Umbilical cord (tissue), 2 donors: Measurements from ENCODE around the gene OSBPL10. TPM values are rescaled to one million over a fixed set of nuclear protein-coding genes. Genes with fewer than 3 reads are reported as not detected.
"Not testable (repeated sequence)": the region's sequence is repeated elsewhere in the genome, so short reads cannot be mapped to it uniquely, and the experiment has no call there.

Experiments used
- DNase-seq: peaks from one replicate; pipeline ENCODE4 v3.0.0-alpha.2; 2015; ENCODE audit warnings: low spot score
- total RNA-seq: library from RNA; depleted of rRNA; stranded (reverse); fragments of >200 nt; gene quantifications from one replicate; pipeline ENCODE4 v1.2.3, GENCODE V29; 2014; ENCODE audit warnings: low replicate concordance; ENCODE audit not compliant: insufficient read depth

OSBPL10 gene
- total RNA-seq, 1 donor from 2014 or later = 25.0 TPM

DNA sequence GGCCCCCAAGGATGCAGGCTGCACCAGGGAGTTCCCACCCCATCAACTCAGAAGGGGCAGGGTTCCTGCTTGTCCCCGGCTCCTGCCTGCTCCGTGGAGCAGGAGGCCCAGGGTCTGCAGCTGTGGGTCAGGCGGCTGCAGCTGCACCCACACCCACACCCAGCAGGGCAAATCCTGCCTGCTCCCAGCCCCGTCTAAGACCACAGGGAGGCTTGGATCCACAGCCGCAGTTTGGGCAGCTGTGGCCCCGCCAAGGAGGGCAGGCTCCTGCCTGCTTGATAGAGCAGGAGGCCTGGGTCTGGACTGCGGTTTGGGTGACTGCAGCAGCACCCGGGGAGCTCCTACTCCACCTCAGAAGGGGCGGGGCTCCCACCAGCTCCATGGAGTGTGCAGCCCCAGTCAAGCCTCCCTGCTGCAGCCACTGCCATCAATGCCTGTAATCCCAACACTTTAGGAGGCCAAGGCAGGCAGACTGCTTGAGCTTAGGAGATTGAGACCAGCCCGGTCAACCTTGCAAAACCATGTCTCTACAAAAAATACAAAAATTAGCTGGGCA, 163.6 kb downstream of the OSBPL10 start:
- no peak for DNase-seq

GRCh38 chr3:31815631-31816440, 165.2 kb downstream of the OSBPL10 start:
- DNase-seq = no peak

- no peak for DNase-seq
Observed at GRCh38 chr3:31815006-31815405, 166.1 kb downstream of the OSBPL10 start.

DNA sequence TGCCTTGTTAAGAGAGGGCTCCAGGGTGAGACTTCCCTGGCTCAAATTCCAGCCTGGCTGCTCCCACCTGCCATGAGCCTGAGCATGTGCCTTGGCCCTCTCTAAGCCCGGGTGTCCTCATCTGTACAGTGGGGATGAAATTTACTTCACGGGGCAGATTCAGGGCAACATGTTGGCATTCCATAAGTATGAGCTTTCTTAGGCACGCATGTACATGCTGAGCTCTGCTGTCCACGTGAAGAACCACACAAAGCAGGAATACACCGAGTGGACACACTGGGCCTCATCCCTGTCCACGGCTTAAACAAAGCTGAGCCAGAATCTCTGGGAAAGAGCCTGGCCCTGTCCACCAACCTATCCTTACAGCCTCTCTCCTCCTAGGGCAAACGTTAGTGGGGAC, 167.4 kb downstream of the OSBPL10 start:
- no peak for DNase-seq

DNA sequence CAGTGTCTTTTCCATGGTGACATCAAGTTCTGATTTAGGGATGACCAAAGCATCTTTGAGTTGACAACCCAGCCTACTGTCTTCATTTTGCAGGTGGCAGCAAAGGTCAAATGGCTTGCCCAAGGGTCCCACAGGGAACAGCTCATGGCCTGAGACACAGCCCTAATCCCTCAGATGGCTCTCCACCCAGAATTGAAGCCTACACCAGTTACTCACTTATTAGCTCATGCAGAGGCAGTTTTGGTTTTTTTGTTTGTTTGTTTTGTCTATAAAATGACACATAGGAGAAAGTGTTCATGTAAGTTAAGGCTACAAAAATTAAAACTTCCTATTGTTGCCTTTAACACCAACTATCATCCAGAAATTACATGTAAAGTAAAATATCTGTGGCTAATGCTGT, 167.9 kb downstream of the OSBPL10 start:
- DNase-seq = no peak

- DNase-seq = no peak
Observed at GRCh38 chr3:31810991-31811433, 170.1 kb downstream of the OSBPL10 start.

DNA sequence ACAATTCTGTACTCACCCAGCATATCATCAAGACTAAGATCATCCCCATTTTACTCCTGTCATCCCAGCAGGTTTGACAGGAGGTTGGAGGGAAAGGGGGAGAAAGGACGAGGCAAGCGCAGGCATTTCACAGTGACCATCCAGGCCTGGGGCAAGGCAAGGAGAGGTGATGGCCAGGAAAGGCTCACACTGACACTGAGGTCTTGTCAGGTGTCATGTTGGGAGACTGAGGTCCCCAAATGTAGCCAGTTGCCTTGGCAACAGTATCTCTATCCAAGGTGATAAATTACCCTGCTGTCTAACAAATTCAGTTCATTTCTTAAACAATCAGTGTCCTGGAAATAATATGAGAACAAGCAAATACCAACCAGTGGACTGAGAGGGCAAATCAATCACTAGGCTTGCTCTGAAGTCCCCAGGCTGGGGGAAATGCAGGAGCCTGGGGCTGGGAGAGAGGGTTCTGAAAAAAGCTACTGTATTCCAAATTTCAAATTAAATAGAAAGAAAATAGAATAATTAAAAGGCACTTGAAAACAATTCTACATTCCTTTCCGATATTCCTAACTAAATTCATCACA, 172.8 kb downstream of the OSBPL10 start:
- DNase-seq = no peak

GRCh38 chr3:31804251-31805051, 176.6 kb downstream of the OSBPL10 start:
- DNase-seq = no peak

DNA sequence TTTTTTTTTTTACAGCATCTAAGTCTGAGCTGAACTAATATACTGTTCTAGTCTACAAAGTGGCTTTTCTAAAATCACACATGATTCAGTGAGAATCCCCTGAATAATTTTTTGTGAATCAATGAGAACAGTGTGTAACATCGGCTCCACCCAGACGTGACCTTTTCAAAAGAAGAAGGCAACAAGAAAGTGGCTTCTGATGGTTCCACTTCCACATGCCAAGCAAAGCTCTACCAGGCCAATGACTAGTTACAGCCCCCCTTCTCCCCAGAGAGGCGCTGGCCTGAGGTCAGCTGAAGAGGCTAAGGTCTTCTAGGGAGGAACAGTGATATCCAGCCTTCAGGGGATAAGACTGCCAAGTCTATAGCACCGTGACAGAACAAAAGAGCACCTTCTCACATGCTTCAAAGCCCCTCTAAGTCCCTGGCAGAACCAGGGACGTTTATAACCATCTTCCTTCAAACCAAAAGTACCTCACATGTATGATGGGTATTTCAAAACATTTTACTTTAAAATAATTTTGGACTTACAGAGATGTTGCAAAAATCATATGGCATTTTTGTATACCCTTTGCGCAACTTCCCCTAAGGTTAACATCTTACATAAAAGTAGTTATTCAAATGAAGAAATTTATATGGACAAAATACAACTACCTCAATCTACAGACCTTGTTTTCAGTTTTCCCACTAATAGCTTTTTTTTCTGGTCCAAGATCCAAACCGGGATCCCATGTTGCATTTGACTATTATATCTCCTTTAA, 177.9 kb downstream of the OSBPL10 start:
- DNase-seq = no peak

- no peak for DNase-seq
Observed at GRCh38 chr3:31800436-31800835, 180.6 kb downstream of the OSBPL10 start.

DNA sequence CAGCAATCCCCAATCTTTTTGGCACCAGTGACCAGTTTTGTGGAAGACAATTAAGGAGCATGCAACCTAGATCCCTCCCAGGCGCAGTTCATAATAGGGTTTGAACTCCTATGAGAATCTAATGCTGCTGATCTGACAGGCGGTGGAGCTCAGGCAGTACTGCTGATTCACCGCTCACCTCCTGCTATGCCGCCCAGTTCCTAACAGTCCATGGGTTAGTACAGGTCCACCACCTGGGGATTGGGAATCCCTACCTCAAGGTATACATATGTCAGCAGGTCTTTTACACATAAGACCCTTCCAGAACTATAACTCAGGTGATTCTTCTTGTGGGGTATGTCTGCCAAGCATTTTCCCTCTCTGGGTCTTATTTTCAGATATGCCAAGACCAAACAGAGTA, 182.2 kb downstream of the OSBPL10 start:
- DNase-seq = no peak

GRCh38 chr3:31793821-31794220, 187.2 kb downstream of the OSBPL10 start:
- no peak for DNase-seq

GRCh38 chr3:31791090-31791430, 190.0 kb downstream of the OSBPL10 start:
- no peak for DNase-seq

DNA sequence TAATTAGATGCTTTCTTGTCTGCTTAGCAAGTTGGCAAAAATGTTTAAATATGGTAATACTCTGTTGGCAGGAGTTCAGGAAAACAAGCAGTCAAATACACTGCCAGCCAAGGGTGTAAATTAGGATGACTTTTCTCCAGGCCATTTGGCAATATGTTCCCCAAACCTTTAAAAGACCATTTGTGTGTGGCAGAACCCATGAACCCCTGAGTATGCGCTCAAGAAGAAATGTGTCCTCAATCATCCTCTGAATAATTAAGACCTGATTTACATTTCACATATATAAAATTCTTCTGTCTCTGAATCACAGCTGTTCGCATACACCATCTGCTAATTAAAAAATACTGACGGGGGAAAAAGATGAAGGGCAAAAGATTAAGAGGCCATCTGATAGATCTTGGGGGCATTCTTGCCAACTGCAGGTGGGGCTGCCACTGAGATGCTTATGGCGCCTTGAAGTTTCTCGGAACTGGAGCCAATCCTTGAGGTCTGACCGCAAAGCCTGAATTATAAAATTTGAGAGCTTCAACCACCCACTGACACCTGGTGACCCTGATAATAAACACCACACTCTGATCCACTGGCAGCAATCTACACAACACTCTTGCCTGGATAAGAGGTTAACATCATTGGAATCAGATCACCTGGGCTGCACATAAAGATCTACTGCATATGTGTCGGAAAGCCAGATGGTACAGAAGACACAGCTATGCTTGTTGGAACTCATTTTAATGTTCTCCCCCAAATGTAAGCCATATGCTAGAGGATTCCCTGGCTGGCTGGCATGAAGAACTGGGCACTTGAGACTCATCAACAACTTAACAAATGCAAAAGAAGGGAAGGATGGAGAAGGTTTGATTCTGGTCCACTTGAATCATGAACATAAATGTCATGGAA, 190.6 kb downstream of the OSBPL10 start:
- no peak for DNase-seq

GRCh38 chr3:31789429-31789828, 191.6 kb downstream of the OSBPL10 start:
- no peak for DNase-seq

GRCh38 chr3:31785734-31786133, 195.3 kb downstream of the OSBPL10 start:
- DNase-seq = no peak

GRCh38 chr3:31785286-31785685, 195.8 kb downstream of the OSBPL10 start:
- DNase-seq = peak; percentile 71

DNA sequence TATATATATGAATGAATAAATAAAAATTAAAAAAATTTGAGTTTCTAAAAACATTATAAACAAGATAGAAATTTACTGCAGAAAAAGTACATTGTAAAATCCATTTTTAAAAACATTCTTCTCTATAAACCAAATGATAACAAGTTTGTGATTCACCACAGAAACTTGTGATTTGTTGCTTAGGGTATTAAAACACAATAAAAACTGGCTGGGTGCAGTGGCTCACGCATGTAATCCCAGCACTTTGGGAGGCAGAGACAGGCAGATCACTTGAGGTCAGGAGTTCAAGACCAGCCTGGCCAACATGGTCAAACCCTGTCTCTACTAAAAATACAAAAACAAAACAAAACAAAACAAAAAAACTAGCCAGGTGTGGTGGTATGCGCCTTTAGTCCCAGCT, 197.2 kb downstream of the OSBPL10 start:
- peak; percentile 27 for DNase-seq

DNA sequence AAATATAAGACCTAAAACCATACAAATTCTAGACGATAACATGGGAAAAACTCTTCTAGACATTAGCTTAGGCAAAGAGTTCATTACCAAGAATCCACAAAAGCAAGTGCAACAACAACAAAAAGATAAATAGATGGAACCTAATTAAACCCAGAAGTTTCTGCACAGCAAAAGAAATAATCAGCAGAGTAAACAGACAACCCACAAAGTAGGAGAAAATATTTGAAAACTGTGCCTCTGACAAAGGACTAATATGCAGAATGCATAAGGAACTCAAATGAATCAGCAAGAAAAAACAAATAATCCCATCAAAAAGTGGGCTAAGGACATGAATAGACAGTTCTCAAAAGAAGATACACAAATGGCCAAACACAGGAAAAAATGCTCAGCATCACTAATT, 198.8 kb downstream of the OSBPL10 start:
- DNase-seq = not testable (repeated sequence)

GRCh38 chr3:31779514-31779913, 201.5 kb downstream of the OSBPL10 start:
- DNase-seq = no peak
